HG02610 (cell line): ENCODE results near the gene LONP1.

ENCODE experiments used
- ATAC-seq: cut with Tn5 transposase; IDR thresholded peaks from one replicate; pipeline ENCODE4 v1.9.1; 2021; ENCODE audit warnings: mild to moderate bottlenecking, moderate library complexity; ENCODE audit not compliant: unreplicated experiment

Gene LONP1

GRCh38 chr19:5680437-5681368 lies 39.2 kb downstream of the LONP1 start, which contains the start of the genes HSD11B1L and MICOS13:
HSD11B1L (plus strand) TSS chr19:5681027; CDS start chr19:5684833, 3,806 bp downstream.
MICOS13 (minus strand) TSS chr19:5680516; CDS start chr19:5680486, 30 bp downstream.
- peak; percentile 90 for ATAC-seq

- ATAC-seq: no peak
Measured at GRCh38 chr19:5680084-5680436, 39.9 kb downstream of the LONP1 start.

GRCh38 chr19:5679289-5680083 lies 40.5 kb downstream of the LONP1 start:
- ATAC-seq: no peak

GRCh38 chr19:5678071-5678718 lies 41.8 kb downstream of the LONP1 start:
- no peak for ATAC-seq

DNA sequence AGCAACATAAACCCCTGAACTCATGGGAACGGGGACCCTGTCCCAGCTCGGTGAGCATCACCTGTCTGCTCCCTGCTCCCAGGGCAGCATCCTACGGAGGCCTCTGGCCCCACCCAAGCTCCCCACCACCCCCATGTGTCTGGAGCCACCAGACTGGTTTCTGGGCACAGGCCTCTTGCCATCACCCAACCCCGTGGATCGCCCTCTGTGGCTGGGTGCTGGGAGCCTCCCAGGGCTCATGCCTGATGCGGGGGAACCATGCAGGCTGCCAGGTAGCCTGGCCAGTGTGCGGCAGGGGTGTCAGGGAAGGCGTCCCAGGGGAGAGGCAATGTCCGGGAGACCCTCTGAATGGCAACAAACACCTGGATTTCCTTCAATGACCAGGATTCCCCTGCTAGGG lies 42.4 kb downstream of the LONP1 start:
- no peak for ATAC-seq

GRCh38 chr19:5677136-5677535 lies 42.8 kb downstream of the LONP1 start:
- no peak for ATAC-seq

GRCh38 chr19:5676772-5677105 lies 43.2 kb downstream of the LONP1 start:
- ATAC-seq: no peak

DNA sequence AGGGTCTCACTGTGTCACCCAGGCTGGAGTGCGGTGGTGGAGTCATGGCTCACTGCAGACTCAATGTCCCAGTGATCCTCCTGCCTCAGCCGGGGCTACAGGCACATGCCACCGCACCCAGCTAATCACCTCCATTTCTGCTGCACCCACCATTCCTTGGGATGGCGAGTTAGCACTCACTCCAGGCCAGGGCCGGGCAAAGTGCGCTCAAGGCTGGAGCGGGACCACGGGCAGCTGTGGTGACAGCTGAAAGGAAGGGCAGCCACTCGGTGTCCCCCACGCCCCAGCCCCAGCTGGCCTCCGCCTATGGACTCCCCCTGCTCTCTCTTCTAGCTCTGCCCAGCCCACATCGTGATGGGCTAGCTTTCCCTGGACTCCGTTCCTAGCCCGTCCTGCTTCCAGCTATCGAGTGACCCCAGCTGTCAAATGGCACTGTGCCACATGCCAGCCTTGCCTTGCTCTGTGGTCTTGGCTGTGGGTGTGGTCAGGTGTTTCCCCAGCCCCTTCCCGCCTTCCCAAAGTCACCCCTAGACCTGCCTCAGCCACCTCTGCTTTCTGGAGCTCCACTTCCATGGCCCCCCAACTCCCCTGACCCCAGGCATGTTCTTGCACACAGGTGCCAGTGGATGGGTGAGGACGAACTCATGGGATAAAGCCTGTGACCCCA lies 43.7 kb downstream of the LONP1 start:
- ATAC-seq: no peak

- ATAC-seq: no peak
Measured at GRCh38 chr19:5674714-5675113, 45.2 kb downstream of the LONP1 start.

- no peak for ATAC-seq
Measured at GRCh38 chr19:5673752-5674151, 46.2 kb downstream of the LONP1 start.

GRCh38 chr19:5672708-5673459 lies 47.1 kb downstream of the LONP1 start:
- ATAC-seq: no peak

GRCh38 chr19:5671600-5671999 lies 48.3 kb downstream of the LONP1 start:
- ATAC-seq: no peak

GRCh38 chr19:5669212-5669611 lies 50.7 kb downstream of the LONP1 start:
- no peak for ATAC-seq

DNA sequence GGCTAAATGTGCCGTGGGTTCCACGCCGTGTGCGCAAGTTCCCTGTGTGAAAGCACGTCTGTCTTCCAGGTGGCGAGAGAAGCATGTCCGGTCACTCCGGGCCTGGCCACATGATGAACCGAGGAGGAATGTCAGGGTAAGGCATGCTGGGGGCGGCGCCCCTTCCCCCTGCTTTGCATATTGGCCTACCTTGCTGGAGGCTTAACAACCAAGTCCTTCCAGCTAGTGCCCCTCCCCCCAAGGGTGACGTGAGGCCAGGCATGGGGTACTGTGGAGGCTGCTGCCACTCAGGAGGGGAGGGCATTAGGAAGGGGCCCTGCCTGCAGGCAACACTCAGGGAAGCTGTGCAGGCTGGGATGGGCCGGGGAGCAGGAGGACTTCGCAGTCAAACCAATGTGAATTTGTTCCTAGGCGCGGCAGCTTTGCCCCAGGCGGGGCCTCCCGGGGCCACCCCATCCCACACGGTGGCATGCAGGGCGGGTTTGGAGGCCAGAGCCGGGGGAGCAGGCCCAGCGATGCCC lies 52.1 kb downstream of the LONP1 start:
- ATAC-seq: no peak

- ATAC-seq: no peak
Measured at GRCh38 chr19:5666921-5667610, 52.9 kb downstream of the LONP1 start.

- peak; percentile 57 for ATAC-seq
Measured at GRCh38 chr19:5665781-5666513, 54.0 kb downstream of the LONP1 start.

GRCh38 chr19:5664515-5664914 lies 55.4 kb downstream of the LONP1 start:
- no peak for ATAC-seq

DNA sequence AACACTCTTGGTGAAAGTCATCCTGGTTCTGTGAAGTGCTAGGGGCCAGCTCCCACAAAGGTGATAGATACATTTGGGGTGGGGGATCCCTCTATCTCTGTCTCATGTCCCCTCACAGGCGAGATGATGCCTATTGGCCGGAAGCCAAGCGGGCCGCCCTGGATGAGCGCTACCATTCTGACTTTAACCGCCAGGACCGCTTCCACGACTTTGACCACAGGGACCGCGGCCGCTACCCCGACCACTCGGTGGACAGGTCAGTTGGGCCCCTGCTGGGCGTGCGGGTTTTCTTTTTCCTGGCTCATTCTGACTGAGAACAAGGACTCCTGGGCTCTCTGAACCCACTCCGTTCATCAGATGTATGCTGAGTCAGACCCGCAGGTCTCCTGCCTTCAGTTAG lies 56.0 kb downstream of the LONP1 start:
- no peak for ATAC-seq

DNA sequence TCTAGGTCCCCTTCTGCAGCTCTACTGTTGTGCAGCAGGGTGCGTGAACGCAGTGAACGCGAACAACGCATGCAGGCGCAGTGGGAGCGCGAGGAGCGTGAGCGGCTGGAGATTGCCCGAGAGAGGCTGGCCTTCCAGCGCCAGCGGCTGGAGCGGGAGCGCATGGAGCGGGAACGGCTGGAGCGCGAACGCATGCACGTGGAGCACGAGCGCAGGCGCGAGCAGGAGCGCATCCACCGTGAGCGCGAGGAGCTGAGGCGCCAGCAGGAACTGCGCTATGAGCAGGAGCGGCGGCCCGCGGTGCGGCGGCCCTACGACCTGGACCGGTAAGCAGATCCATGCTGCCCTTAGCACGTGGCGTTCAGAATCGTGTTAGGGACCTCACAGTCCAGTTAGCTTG lies 58.5 kb downstream of the LONP1 start:
- no peak for ATAC-seq
